H1 (cell line): ENCODE data around the gene SFXN1.

Experiments used
- CBX8 ChIP-seq: fragments of 300-800, 300-1000 bp; sonication (generic); IDR thresholded peaks from 2 replicates; pipeline ENCODE4 v1.7.1; 2016; ENCODE audit warnings: low read depth, low read length, borderline replicate concordance
- EP300 ChIP-seq, 2 experiments: IDR thresholded peaks; 1 replicate in 1 of 2; 2 replicates in 1 of 2; pipeline ENCODE4 v1.6.1; 2011 to 2012; ENCODE audit warnings: low read depth in 2 of 2, low read length in 2 of 2, mild to moderate bottlenecking in 2 of 2, borderline replicate concordance in 1 of 2, inconsistent platforms in 1 of 2, moderate library complexity in 1 of 2
- EZH2 ChIP-seq: fragments of 200-600 bp; sonication (generic); IDR thresholded peaks from 2 replicates; pipeline ENCODE4 v1.7.1; 2012; ENCODE audit warnings: low read depth, mild to moderate bottlenecking, moderate library complexity, low read length, inconsistent platforms; ENCODE audit not compliant: severe bottlenecking
- HDAC2 ChIP-seq, 2 experiments: fragments of 300-600 bp in 1 of 2; sonication (generic) in 1 of 2; IDR thresholded peaks; 2 replicates each; pipeline ENCODE4 v1.6.1; 2011 to 2012; ENCODE audit warnings: low read depth in 2 of 2, low read length in 2 of 2, mild to moderate bottlenecking in 2 of 2, moderate library complexity in 2 of 2, borderline replicate concordance in 1 of 2, inconsistent platforms in 1 of 2
- JUN ChIP-seq: IDR thresholded peaks from 2 replicates; pipeline ENCODE4 v1.6.1; 2011; ENCODE audit warnings: low read depth, mild to moderate bottlenecking, improper control_type of control experiment, low read length
- KDM1A ChIP-seq: fragments of 200-600, 300-600 bp; sonication (generic); IDR thresholded peaks from 2 replicates; pipeline ENCODE4 v1.7.1; 2016; ENCODE audit warnings: mild to moderate bottlenecking, low read length, borderline replicate concordance
- SIN3A ChIP-seq, 2 experiments: IDR thresholded peaks in 1 of 2; conservative IDR thresholded peaks in 1 of 2; 2 replicates each; pipeline ENCODE4 v1.6.1; 2011 to 2012; ENCODE audit warnings: low read length in 2 of 2, improper control_type of control experiment in 1 of 2, low read depth in 1 of 2, mild to moderate bottlenecking in 1 of 2
- SP1 ChIP-seq: IDR thresholded peaks from 2 replicates; pipeline ENCODE4 v1.6.1; 2011; ENCODE audit warnings: low read depth, low read length
- YY1 ChIP-seq: IDR thresholded peaks from 2 replicates; pipeline ENCODE4 v1.6.1; 2011; ENCODE audit warnings: low read depth, mild to moderate bottlenecking, low read length
- ZNF274 ChIP-seq: IDR thresholded peaks from 2 replicates; pipeline ENCODE4 v1.7.0; 2012; ENCODE audit warnings: low read length, borderline replicate concordance; ENCODE audit errors: extremely low read depth
- TF ChIP-seq, protein P1 (sequence below), 3 experiments: IDR thresholded peaks; 1 replicate in 2 of 3; 2 replicates in 1 of 3; pipeline versions ENCODE4 v1.5.1 to v1.6.1; 2011; ENCODE audit warnings: low read length in 3 of 3, mild to moderate bottlenecking in 3 of 3, inconsistent platforms in 2 of 3, low read depth in 1 of 3, moderate library complexity in 1 of 3; ENCODE audit not compliant: insufficient read depth in 1 of 3; ENCODE audit errors: control extremely low read depth in 1 of 3

DNA sequence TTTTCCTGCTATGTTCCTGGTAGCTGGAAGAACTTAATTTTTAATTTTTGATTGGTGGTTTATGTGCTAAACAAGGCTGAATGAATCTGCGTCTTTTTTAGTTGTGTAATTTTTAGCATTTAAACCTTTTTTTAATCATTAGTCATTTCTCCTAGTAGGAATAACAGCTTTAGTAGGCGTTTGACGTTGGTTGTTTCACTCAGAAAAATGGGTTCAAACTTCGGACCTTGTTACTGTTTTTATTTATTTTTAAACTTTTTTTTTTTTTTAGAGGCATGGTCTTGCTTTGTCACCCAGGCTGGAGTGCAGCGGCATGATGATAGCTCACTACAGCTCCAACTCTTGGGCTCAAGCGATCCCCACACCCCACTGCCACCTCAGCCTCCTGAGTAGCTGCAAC lies 12.9 kb downstream of the SFXN1 start:
- TF ChIP-seq JUN (no peak), EP300 (IDR thresholded peaks at IDR 0.05; ENCODE audit: borderline replicate concordance in 1 of 2, low read depth in 2 of 2, low read length in 2 of 2) (no peak), KDM1A (no peak), YY1 (no peak), SP1 (no peak), SIN3A (conservative IDR thresholded peaks at IDR 0.05 in 1 of 2, IDR thresholded peaks at IDR 0.05 in 1 of 2; ENCODE audit: low read depth in 1 of 2, low read length in 2 of 2) (no peak), EZH2 (no peak), HDAC2 (IDR thresholded peaks at IDR 0.05; ENCODE audit: borderline replicate concordance in 1 of 2, low read depth in 2 of 2, low read length in 2 of 2) (no peak), ZNF274 (no peak), CBX8 (no peak)
- TF ChIP-seq, protein P1, sequence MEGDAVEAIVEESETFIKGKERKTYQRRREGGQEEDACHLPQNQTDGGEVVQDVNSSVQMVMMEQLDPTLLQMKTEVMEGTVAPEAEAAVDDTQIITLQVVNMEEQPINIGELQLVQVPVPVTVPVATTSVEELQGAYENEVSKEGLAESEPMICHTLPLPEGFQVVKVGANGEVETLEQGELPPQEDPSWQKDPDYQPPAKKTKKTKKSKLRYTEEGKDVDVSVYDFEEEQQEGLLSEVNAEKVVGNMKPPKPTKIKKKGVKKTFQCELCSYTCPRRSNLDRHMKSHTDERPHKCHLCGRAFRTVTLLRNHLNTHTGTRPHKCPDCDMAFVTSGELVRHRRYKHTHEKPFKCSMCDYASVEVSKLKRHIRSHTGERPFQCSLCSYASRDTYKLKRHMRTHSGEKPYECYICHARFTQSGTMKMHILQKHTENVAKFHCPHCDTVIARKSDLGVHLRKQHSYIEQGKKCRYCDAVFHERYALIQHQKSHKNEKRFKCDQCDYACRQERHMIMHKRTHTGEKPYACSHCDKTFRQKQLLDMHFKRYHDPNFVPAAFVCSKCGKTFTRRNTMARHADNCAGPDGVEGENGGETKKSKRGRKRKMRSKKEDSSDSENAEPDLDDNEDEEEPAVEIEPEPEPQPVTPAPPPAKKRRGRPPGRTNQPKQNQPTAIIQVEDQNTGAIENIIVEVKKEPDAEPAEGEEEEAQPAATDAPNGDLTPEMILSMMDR (IDR thresholded peaks at IDR 0.05; ENCODE audit: control extremely low read depth in 1 of 3, insufficient read depth in 1 of 3, low read depth in 1 of 3, low read length in 3 of 3), result no peak
